Activated CD4-positive, alpha-beta T cell treated with anti-CD3 and anti-CD28 coated beads, Interleukin-2, Interleukin-4, amounts not matched to agents 100 ng/mL and 50 ng/mL, durations not matched to agents 16 hours and 8 hours (primary cell): ENCODE results near the gene SYK.

ENCODE experiments used
- DNase-seq: peaks from one replicate; pipeline ENCODE4 v3.0.0-alpha.2; 2020; ENCODE audit warnings: low spot score

SYK gene

GRCh38 chr9:90825586-90825985 is 24.0 kb downstream of the SYK start:
- no peak for DNase-seq

GRCh38 chr9:90826326-90827020 is 24.9 kb downstream of the SYK start:
- no peak for DNase-seq

GRCh38 chr9:90827181-90827871 is 25.7 kb downstream of the SYK start:
- no peak for DNase-seq

- no peak for DNase-seq
These were observed 28.4 kb downstream of the SYK start for GRCh38 chr9:90830051-90830450.

- DNase-seq = no peak
These were observed 29.4 kb downstream of the SYK start for GRCh38 chr9:90830977-90831376.

GRCh38 chr9:90832261-90832660 is 30.6 kb downstream of the SYK start:
- no peak for DNase-seq

GRCh38 chr9:90834828-90835595 is 33.4 kb downstream of the SYK start:
- no peak for DNase-seq

- no peak for DNase-seq
These were observed 34.9 kb downstream of the SYK start for GRCh38 chr9:90836411-90837080.

- no peak for DNase-seq
These were observed 36.5 kb downstream of the SYK start for GRCh38 chr9:90838098-90838497.

GRCh38 chr9:90838581-90839154 is 37.0 kb downstream of the SYK start:
- DNase-seq = no peak

GRCh38 chr9:90839183-90839728 is 37.6 kb downstream of the SYK start:
- DNase-seq = no peak

GRCh38 chr9:90840696-90841095 is 39.1 kb downstream of the SYK start:
- no peak for DNase-seq

- no peak for DNase-seq
These were observed 39.6 kb downstream of the SYK start for GRCh38 chr9:90841213-90841612.

- DNase-seq = no peak
These were observed 40.0 kb downstream of the SYK start for GRCh38 chr9:90841615-90842014.

GRCh38 chr9:90842176-90842777 is 40.7 kb downstream of the SYK start:
- no peak for DNase-seq

GRCh38 chr9:90842996-90843395 is 41.4 kb downstream of the SYK start:
- no peak for DNase-seq

- DNase-seq = no peak
These were observed 41.9 kb downstream of the SYK start for GRCh38 chr9:90843525-90843924.

- no peak for DNase-seq
These were observed 42.7 kb downstream of the SYK start for GRCh38 chr9:90844326-90844725.

- DNase-seq = no peak
These were observed 45.3 kb downstream of the SYK start for GRCh38 chr9:90846770-90847419.

- DNase-seq = no peak
These were observed 46.4 kb downstream of the SYK start for GRCh38 chr9:90847971-90848370.

GRCh38 chr9:90848866-90849265 is 47.2 kb downstream of the SYK start:
- no peak for DNase-seq
